SIG-M5 (cell line): Measurements from ENCODE around the gene CNOT1.
"Not testable (repeated sequence)": the region's sequence is repeated elsewhere in the genome, so short reads cannot be mapped to it uniquely, and the experiment has no call there.

ENCODE experiments used
- DNase-seq: peaks from one replicate; lab custom pipeline; 2025; lab: John Stamatoyannopoulos, UW

Gene CNOT1

GRCh38 chr16:58638148-58639036 is 8.8 kb upstream of the CNOT1 start:
- no peak for DNase-seq

- DNase-seq: not testable (repeated sequence)
These were observed 7.4 kb upstream of the CNOT1 start for GRCh38 chr16:58637021-58637420.

- no peak for DNase-seq
These were observed 6.8 kb upstream of the CNOT1 start for GRCh38 chr16:58636466-58636865.

DNA sequence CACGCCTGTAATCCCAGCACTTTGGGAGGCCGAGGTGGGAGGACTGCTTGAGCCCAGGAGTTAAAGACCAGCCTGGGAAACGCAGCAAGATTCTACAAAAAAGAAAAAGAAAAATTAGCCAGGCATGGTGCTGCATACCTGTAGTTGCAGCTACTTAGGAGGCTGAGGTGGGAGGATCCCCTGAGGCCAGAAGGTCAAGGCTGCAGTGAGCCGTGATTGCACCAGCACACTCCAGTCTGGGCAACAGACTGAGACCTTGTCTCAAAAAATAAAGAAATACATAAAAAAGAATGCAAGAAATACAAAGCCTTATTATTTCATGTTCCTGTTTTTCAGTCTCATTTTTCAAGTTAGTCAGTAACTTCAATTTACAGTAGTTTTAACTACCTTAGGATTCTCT is 5.9 kb upstream of the CNOT1 start:
- no peak for DNase-seq

- DNase-seq: no peak
These were observed 4.7 kb upstream of the CNOT1 start for GRCh38 chr16:58634265-58634802.

- peak; percentile 4 for DNase-seq
These were observed 537 bp downstream of the CNOT1 start for GRCh38 chr16:58628845-58629732.

DNA sequence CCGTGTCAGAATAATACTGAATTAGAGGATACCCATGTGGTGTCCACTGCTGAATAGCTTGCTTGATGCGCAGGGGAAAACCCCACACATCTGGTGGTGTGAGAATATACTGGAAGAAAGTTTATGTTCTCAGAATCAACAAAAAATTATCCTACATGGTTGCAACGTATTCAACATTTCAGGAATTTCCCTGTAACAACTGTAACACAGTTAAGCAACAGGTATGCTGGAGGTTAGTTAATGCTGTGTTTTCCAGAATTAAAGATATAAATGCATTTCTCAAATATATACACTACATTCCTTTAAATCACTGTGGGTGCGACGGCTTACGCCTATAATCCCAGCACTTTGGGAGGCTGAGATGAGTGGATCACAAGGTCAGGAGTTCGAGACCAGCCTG is 5.4 kb downstream of the CNOT1 start:
- no peak for DNase-seq

DNA sequence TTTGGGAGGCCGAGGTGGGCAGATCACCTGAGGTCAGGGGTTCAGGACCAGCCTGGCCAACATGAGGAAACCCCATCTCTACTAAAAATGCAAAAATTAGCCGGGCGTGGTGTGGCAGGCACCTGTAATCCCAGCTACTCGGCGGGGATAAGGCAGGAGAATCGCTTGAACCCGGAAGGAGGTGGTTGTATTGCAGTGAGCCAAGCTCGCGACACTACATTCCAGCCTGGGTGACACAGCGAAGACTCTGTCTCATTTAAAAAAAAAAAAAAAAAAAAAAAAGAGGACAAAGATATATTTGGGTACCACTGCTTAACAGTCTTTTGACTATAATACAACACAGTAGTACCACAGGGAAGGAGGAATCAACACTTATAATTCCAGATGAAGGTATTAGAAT is 9.2 kb downstream of the CNOT1 start:
- no peak for DNase-seq

GRCh38 chr16:58615280-58615679 is 14.3 kb downstream of the CNOT1 start:
- no peak for DNase-seq

- no peak for DNase-seq
These were observed 14.8 kb downstream of the CNOT1 start for GRCh38 chr16:58614860-58615259.

GRCh38 chr16:58614212-58614611 is 15.4 kb downstream of the CNOT1 start:
- no peak for DNase-seq

GRCh38 chr16:58612965-58613364 is 16.7 kb downstream of the CNOT1 start:
- not testable (repeated sequence) for DNase-seq

- no peak for DNase-seq
These were observed 21.0 kb downstream of the CNOT1 start for GRCh38 chr16:58608601-58609136.

GRCh38 chr16:58605562-58605961 is 24.1 kb downstream of the CNOT1 start:
- no peak for DNase-seq

DNA sequence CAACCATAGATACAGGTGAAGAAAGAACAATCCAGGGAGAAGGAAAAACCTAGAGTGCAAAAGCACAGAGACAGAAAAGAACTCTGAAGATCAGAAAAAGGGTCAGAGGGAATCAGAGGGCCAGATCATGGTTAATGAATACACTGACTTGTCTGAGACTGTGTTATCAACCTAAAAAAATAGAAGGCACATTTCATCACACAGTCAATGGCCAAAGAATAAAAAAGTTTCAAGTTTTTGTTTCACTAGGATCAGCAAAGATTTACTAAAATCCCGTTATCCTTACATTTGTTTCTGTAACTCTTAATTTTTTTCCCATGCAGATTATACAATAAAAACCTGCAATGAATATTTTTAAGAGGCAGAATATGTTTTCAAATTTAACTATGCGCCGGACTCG is 38.5 kb downstream of the CNOT1 start:
- no peak for DNase-seq

GRCh38 chr16:58589326-58589905 is 40.2 kb downstream of the CNOT1 start:
- DNase-seq: no peak

- no peak for DNase-seq
These were observed 41.2 kb downstream of the CNOT1 start for GRCh38 chr16:58588406-58588805.

DNA sequence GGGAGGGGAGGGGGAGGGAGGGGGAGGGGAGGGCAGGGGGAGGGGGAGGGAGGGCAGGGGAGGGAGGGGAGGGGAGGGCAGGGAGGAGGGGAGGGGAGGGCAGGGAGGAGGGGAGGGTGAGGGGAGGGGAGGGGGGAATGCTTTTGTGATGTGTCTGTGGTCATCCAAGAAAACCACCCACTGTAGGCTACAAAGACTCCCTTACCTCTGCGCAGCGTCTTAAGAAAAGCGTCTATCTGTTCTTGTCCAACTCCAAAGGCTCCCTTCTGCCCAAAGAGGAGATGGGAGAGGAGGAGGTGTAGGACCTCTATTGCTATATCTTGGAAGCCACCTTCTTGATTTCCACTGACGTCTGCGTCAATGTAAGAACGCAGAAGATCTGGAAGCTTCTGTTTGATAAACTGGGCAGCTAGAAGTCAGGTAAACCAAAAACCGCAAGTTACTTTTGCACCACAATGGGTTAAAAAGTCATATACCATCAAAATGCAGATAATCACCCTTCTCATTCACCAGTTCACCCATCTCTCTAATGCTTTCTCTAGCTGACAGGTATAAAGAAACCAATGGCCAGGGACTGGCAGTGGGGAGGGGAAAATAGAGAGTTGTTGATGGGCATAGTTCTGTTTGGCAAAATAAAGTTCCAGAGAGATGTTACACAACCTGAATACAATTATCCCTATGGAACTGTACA is 43.1 kb downstream of the CNOT1 start:
- DNase-seq: no peak

DNA sequence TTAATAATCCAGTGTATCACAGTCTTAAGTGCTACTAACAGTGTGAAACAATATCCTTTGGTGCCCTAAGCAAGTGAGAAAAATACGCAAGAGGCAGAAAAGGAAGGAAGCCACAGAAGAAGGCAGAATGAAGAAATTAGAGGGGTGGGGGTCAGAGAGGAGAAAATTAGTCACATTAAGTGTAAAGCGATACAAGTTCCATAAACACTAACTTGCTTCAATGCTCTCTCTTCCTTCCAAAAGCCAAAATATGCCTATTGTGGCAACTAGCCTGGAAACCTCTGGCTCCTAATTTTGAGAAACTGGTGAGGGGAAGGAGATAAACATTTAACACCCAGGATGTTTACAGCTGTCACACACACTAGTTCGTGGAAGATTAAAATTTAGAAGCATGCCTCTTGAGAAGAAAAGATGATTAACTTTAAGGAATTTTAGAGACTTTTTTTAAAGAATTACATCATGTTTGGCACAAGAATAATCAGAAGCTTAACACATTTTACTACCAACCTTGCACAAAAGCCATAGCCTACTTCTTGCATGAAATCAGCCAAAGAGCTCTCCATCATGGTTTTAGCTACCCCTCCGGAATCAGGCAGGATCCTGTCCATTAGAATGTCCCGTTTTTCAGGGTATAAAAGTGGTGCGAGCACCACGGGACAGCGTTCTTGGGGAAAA is 44.7 kb downstream of the CNOT1 start:
- no peak for DNase-seq

GRCh38 chr16:58582971-58583765 is 46.5 kb downstream of the CNOT1 start:
- DNase-seq: no peak
